AG04449 (cell line): ENCODE results near the gene RABGGTA.
A peak's percentile ranks its signal among the peaks of the same experiment; 100 is the strongest.

ENCODE experiments used
- CTCF ChIA-PET: fragments of 350-600 bp; formaldehyde crosslinking; extraction: SDS; loops from one replicate; lab custom pipeline; 2021; ENCODE audit warnings: antibody characterized with exemption; lab: Yijun Ruan, JAX
- POLR2A ChIA-PET: fragments of 400-600, 350-600 bp; formaldehyde crosslinking; extraction: SDS; loops from one replicate; lab custom pipeline; 2020; ENCODE audit warnings: antibody characterized with exemption, inconsistent platforms; lab: Yijun Ruan, JAX
- DNase-seq: peaks from one replicate; pipeline ENCODE4 v3.0.0-alpha.2; 2010; ENCODE audit warnings: low read depth, low spot score
- H3K4me3 ChIP-seq: 2 replicates; pipeline ENCODE4 v1.5.1; 2011; ENCODE audit warnings: low read depth, mild to moderate bottlenecking, control low read depth, low read length
- CTCF ChIP-seq: IDR thresholded peaks from one replicate; pipeline ENCODE4 v1.5.1; 2011; ENCODE audit warnings: mild to moderate bottlenecking, moderate library complexity, low read length, control low read depth, inconsistent platforms; ENCODE audit not compliant: insufficient read depth; ENCODE audit errors: missing control alignments

The RABGGTA gene

GRCh38 chr14:24235804-24236688, 35.4 kb downstream of the RABGGTA start:
- CTCF ChIA-PET = interaction anchor here (0.8 to 15.9 kb wide), 5 partner anchors 9 to 73 kb away, joined by 4 to 315 read pairs (median 7); partner anchors contain the start of genes CIDEB, DHRS1, LTB4R and LTB4R2
- POLR2A ChIA-PET = no interaction called here
- H3K4me3 ChIP-seq = no peak overlapping the region
- no peak for TF ChIP-seq CTCF
- DNase-seq = no peak

GRCh38 chr14:24234095-24235005, 37.0 kb downstream of the RABGGTA start:
- no peak for DNase-seq
- ChIA-PET CTCF (interaction anchor here (0.6 to 15.9 kb wide), 12 partner anchors 8 to 197 kb away, joined by 3 to 315 read pairs (median 4); partner anchors contain the start of genes CIDEB, DHRS1, KHNYN and LTB4R2), POLR2A (interaction anchor here (0.6 to 2.2 kb wide), 3 partner anchors 8 to 37 kb away, joined by 3 to 16 read pairs (median 4); partner anchors contain the start of genes RABGGTA and TINF2)
- no peak overlapping the region for H3K4me3 ChIP-seq
- TF ChIP-seq CTCF = no peak

- peak overlapping the region; percentile 92 for H3K4me3 ChIP-seq
- no peak for TF ChIP-seq CTCF
- ChIA-PET POLR2A (interaction anchor here (2.2 kb wide), 1 partner anchor 9 kb away, joined by 16 read pairs; the partner anchor contains the start of gene TINF2), CTCF (interaction anchor here (1.0 to 2.1 kb wide), 10 partner anchors 9 to 198 kb away, joined by 3 to 21 read pairs (median 4); partner anchors contain the start of genes CIDEB and TINF2)
- no peak for DNase-seq
Measured at GRCh38 chr14:24233538-24233866, 37.9 kb downstream of the RABGGTA start.

- no peak for DNase-seq
- H3K4me3 ChIP-seq = peak within 1 kb of the TSS; percentile 92
- TF ChIP-seq CTCF = no peak
- ChIA-PET CTCF (interaction anchor here (1.0 to 2.1 kb wide), 9 partner anchors 10 to 199 kb away, joined by 3 to 21 read pairs (median 4); partner anchors contain the start of genes CIDEB, MDP1 and TINF2), POLR2A (interaction anchor here (1.0 to 2.2 kb wide), 2 partner anchors 9 to 37 kb away, joined by 3 to 16 read pairs; partner anchors contain the start of genes TINF2 and TM9SF1)
Measured at GRCh38 chr14:24232645-24233537, 38.5 kb downstream of the RABGGTA start, which contains the start of gene GMPR2. Gene GMPR2, plus strand, starts transcription at chr14:24232929. Its CDS starts 325 bp downstream, at chr14:24233254.

- ChIA-PET POLR2A (interaction anchor here (1.0 to 2.2 kb wide), 2 partner anchors 10 to 37 kb away, joined by 3 to 16 read pairs; partner anchors contain the start of genes TINF2 and TM9SF1), CTCF (interaction anchor here (1.2 to 2.1 kb wide), 5 partner anchors 10 to 65 kb away, joined by 4 to 21 read pairs (median 4); partner anchors contain the start of genes MDP1 and TINF2)
- DNase-seq = peak; percentile 77
- peak within 1 kb of the TSS; percentile 92 for H3K4me3 ChIP-seq
- TF ChIP-seq CTCF = no peak
Measured at GRCh38 chr14:24232121-24232644, 39.2 kb downstream of the RABGGTA start, which contains the start of gene NEDD8. Gene NEDD8, minus strand, starts transcription at chr14:24232367. Its CDS starts 100 bp downstream, at chr14:24232267.
